Hepatocyte (in vitro differentiated cells): Measurements from ENCODE around the gene SEC23A.

ENCODE experiments used
- CTCF ChIP-seq: fragments of 200-600 bp; sonication (generic); IDR thresholded peaks from 2 replicates; pipeline ENCODE4 v1.5.1; 2016; ENCODE audit warnings: antibody characterized with exemption, mild to moderate bottlenecking; ENCODE audit not compliant: poor library complexity
- EZH2 ChIP-seq: fragments of 200-600 bp; sonication (generic); IDR thresholded peaks from 2 replicates; pipeline ENCODE4 v1.6.1; 2016; ENCODE audit warnings: antibody characterized with exemption, mild to moderate bottlenecking, borderline replicate concordance

- no peak for TF ChIP-seq CTCF
- TF ChIP-seq EZH2, result no peak
Observed at GRCh38 chr14:39094515-39094914, 8.5 kb downstream of the SEC23A start.
